DMS114 treated with DMSO at 0.1 percent for 48 hours (cell line): ENCODE data around the gene CD82.
"Not testable (repeated sequence)": the region's sequence is repeated elsewhere in the genome, so short reads cannot be mapped to it uniquely, and the experiment has no call there.

Experiments
- DNase-seq: peaks from one replicate; lab custom pipeline; 2025; ENCODE audit not compliant: unreplicated experiment; lab: John Stamatoyannopoulos, UW

Gene CD82

GRCh38 chr11:44559207-44559939, 6.1 kb upstream of the CD82 start:
- no peak for DNase-seq

DNA sequence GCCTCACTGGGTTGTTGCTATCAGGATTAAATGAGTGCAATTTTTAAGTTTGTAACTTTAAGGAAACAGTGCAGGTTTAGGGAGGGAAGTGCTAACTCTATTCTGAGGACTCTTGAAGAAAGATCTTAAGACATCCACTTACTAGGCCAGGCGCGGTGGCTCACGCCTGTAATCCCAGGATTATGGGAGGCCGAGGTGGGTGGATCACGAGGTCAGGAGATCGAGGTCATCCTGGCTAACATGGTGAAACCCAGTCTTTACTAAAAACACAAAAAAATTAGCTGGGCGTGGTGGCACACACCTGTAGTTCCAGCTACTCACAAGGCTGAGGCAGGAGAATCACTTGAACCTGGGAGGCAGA, 5.5 kb upstream of the CD82 start:
- DNase-seq = not testable (repeated sequence)

GRCh38 chr11:44561275-44561805, 4.1 kb upstream of the CD82 start:
- DNase-seq = no peak

- no peak for DNase-seq
Observed at GRCh38 chr11:44561964-44562734, 3.3 kb upstream of the CD82 start.

GRCh38 chr11:44562845-44563460, 2.5 kb upstream of the CD82 start:
- no peak for DNase-seq

- DNase-seq = no peak
Observed at GRCh38 chr11:44563711-44564110, 1.8 kb upstream of the CD82 start.

GRCh38 chr11:44564166-44564565, 1.3 kb upstream of the CD82 start:
- DNase-seq = no peak

DNA sequence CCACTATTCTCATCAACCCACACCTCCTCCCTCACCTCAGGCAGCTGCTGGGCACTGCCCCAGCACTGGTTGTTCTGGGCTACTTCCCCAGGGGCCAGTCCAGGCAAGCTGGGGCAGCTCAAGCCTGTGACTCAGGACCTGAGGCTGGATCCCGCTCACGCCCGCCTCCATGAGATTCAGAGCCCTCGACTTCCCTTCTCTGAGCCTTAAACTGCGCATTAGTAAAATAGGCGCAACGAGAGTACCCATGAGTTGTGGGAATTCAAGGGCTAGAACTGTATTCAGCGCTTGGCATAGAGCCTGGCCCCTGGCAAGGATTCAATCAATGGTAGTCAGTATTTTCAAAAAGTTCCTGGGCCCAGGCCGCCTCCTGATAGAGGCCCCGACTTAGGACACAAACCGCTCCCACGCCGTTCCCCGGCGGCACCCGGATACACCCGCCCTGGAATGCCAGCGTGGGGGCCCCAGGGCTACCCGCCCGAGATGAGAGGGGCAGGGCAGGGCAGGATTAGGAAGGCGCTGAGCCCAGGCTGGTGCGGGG, 723 bp upstream of the CD82 start:
- no peak for DNase-seq

DNA sequence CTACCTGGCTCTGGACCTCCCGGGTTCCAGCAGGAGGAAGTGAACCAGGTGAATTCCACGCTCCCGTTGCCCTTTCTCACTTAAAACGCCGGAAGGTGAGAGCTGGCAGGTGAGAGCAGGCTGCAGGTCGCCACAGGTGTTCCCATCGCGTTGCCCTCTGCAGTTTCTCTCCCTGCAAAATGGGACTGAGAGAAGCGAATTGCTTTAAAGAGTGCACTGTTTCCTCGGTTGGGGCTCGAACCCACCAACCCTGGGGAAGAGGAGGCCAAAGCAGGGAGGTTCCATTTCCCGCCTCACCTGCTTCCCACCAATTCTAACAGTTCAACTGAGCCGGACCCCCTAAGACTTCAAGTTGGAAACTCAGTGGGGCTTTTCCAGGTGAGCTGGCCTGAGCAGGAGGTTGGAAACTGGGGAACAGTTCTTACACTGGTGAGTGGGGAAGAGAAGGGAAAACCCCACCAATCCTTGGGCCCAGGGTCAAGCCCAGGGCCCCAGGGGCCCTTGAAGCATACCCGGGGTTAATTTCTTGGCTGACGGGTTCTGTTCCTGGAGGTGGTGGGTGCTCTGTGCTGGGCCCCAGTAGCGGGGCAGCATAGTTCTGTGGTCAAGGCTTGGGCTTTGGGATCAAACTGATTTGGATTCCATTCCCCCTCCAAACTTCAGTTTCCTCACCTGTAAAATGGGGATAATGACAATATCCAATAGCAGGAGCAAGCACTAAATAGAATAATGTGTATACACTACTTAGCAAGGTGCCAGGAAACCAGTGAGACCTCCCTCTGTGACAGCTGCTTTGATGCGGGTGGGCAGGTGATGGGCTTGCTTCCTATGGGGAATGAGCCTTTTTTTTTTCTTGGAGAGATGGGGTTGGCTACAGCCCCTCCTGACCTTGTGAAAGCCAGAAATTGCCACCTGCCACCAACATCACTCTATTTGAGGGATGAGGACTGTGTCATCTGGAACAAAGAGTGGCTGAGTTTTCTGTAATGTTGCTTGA, 788 bp downstream of the CD82 start:
- no peak for DNase-seq

GRCh38 chr11:44566952-44567875, 1.8 kb downstream of the CD82 start:
- DNase-seq = no peak

DNA sequence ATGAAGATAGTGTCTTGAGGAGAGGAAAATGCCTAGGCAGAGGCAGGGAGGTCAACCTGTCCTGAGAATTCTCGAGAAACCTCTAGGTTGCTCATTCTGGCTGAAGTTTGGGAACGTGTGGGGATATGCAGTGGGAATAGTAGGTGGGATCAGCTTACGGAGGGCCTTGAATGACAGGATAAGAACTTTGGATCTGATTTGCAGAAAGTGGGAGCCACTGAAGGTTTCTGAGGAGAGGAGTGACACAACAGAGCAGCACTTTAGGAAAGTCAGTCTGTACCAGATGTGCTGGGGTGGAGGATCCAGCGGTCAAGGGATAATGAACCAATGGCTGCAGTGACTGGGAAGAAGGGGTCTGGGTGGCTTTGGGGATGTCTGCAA, 2.4 kb downstream of the CD82 start:
- no peak for DNase-seq

- DNase-seq = no peak
Observed at GRCh38 chr11:44568331-44568657, 2.8 kb downstream of the CD82 start.

GRCh38 chr11:44568658-44569473, 3.4 kb downstream of the CD82 start:
- DNase-seq = no peak

GRCh38 chr11:44570411-44571155, 5.1 kb downstream of the CD82 start:
- DNase-seq = no peak

- DNase-seq = no peak
Observed at GRCh38 chr11:44571871-44572270, 6.4 kb downstream of the CD82 start.

GRCh38 chr11:44572436-44572835, 7.0 kb downstream of the CD82 start:
- DNase-seq = no peak

DNA sequence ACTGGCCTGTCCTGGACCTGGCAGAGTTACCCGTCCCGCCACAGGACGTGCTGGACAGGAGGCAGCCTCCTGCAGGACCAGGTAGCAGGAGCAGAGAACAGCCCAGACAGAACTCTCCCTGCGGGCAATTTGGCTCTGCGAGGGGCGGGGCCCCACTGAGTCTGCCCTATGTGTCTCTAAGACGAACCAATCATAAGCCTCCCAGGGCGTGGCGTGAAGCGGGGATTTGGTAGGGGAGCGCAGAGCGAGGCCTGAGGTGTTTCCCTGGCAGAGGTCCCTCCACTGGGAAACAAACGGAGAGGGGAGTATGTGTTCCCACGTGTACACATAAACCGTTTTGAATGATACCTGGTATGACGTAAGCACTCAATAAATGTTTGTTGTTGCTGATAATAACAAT, 7.4 kb downstream of the CD82 start:
- DNase-seq = no peak

- no peak for DNase-seq
Observed at GRCh38 chr11:44573333-44573732, 7.9 kb downstream of the CD82 start.
